Measurements from ENCODE around the gene ST6GALNAC1. TPM values are rescaled to one million over a fixed set of nuclear protein-coding genes. Genes with fewer than 3 reads are reported as not detected.

The ST6GALNAC1 gene
- total and polyA plus RNA-seq, 10 of the 15 experiments (the other 5 are each of a cell fraction or from before 2014, with no cell fraction given) = 0.08 TPM; not detected in 9

GRCh38 chr17:76640550-76641380, 2.8 kb downstream of the ST6GALNAC1 start (continued):
- TF ChIP-seq NR2C1 (IDR thresholded peaks at IDR 0.05) = no peak
- TF ChIP-seq ZNF384 (IDR thresholded peaks at IDR 0.05; ENCODE audit: borderline replicate concordance, low read depth, low read length) = no peak
- TF ChIP-seq YY1 (IDR thresholded peaks at IDR 0.05; ENCODE audit: low read depth, low read length) = no peak
- no peak for TF ChIP-seq KAT2A (conservative IDR thresholded peaks at IDR 0.05; ENCODE audit: control insufficient read depth, low read depth, low read length)
- no peak for TF ChIP-seq TCF7 (IDR thresholded peaks at IDR 0.05; ENCODE audit: borderline replicate concordance)
- no peak for TF ChIP-seq SMC3 (IDR thresholded peaks at IDR 0.05; ENCODE audit: borderline replicate concordance, low read length)
- no peak for TF ChIP-seq SREBF1 (IDR thresholded peaks at IDR 0.05; ENCODE audit: low read length)
- TF ChIP-seq CREB1 (IDR thresholded peaks at IDR 0.05; ENCODE audit: low read depth) = no peak
- no peak for TF ChIP-seq TARDBP (IDR thresholded peaks at IDR 0.05; ENCODE audit: borderline replicate concordance)
- TF ChIP-seq CBX5 (IDR thresholded peaks at IDR 0.05; ENCODE audit: low read depth) = no peak

DNA sequence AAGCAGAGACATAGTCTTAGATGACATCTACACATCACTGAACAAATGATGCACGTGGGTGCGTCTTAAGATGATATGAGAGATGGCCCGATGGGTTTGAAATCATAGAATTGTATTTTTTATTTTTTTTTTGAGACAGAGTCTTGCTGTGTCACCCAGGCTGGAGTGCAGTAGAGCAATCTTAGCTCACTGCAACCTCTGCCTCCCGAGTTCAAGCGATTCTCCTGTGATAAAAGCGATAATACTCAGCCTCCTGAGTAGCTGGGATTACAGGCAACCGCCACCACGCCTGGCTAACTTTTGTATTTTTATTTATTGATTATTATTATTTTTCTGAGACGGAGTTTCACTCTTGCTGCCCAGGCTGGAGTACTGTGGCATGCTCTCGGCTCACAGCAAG, 5.3 kb downstream of the ST6GALNAC1 start:
- intact Hi-C loops (cut with micrococcal nuclease; ENCODE audit: unreplicated experiment) = no loop called here
- Histone ChIP-seq H4K20me1 (ENCODE audit: control insufficient read depth, insufficient read depth) (no peaks in the 10 kb centered on the region), H3K27ac (ENCODE audit: control insufficient read depth, insufficient read depth) (no peak overlapping the region), H3K36me3 (ENCODE audit: control insufficient read depth in 2 of 2, insufficient read depth in 2 of 2, low read length in 1 of 2) (no peaks in the 10 kb centered on the region), H3K9ac (ENCODE audit: control insufficient read depth, insufficient read depth, low read length) (no peak overlapping the region), H3K9me3 (replicated peaks; ENCODE audit: control insufficient read depth, insufficient read depth, low read length) (no peaks in the 10 kb centered on the region), H2AFZ (ENCODE audit: control insufficient read depth, low read depth, low read length) (no peak overlapping the region), H3K79me2 (ENCODE audit: control insufficient read depth, insufficient read depth, low read length) (no peaks in the 10 kb centered on the region), H3K4me3 (no peak overlapping the region), H3K27me3 (replicated peaks in 1 of 2; ENCODE audit: control insufficient read depth in 2 of 2, insufficient read depth in 2 of 2, low read length in 1 of 2) (peaks cover 0 to 3% of the 10 kb centered on the region in 2 experiments; a peak in 1 of 4 replicates), H3K4me1 (ENCODE audit: control insufficient read depth, insufficient read depth, low read length) (no peaks in the 10 kb centered on the region), H3K4me2 (ENCODE audit: control insufficient read depth, insufficient read depth) (no peak overlapping the region)
- in situ Hi-C loops (cut with MboI) = no loop called here
- WGBS (ENCODE audit: insufficient coverage, insufficient replicate concordance, low lambda C conversion rate, missing lambda C conversion rate) = 49% methylated on average over 10 of the region's 10 CpGs
- no TSS peak for BruUV-seq (replicated peaks)
- ChIA-PET POLR2A (no interaction called here), RAD21 (ENCODE audit: unreplicated experiment) (no interaction called here), CTCF (interaction anchor here (1.0 to 2.4 kb wide), 2 partner anchors 9 to 14 kb away, joined by 3 to 7 read pairs; no protein-coding TSS in a partner anchor), SMC1A (ENCODE audit: uncharacterized antibody, unreplicated experiment) (interaction anchor here (1.4 kb wide), 1 partner anchor 14 kb away, joined by 4 read pairs; no protein-coding TSS in a partner anchor)
- ATAC-seq (no peak), FAIRE-seq (no peak), DNase-seq (ENCODE audit: low read depth, low spot score) (no peak)
- TF ChIP-seq MYB (IDR thresholded peaks at IDR 0.05; ENCODE audit: borderline replicate concordance, low read depth, low read length) (no peak), ZNF622 (IDR thresholded peaks at IDR 0.05) (no peak), PAX8 (IDR thresholded peaks at IDR 0.05) (no peak), MEF2B (IDR thresholded peaks at IDR 0.05; ENCODE audit: partially characterized antibody, poor library complexity, severe bottlenecking) (no peak), SREBF1 (IDR thresholded peaks at IDR 0.05; ENCODE audit: low read length) (no peak), POU2F2 (IDR thresholded peaks at IDR 0.05; ENCODE audit: borderline replicate concordance, low read depth, low read length) (no peak), SIN3A (IDR thresholded peaks at IDR 0.05; ENCODE audit: low read depth, low read length) (no peak), BACH1 (IDR thresholded peaks at IDR 0.05; ENCODE audit: borderline replicate concordance) (no peak)
- TF ChIP-seq, protein P1, sequence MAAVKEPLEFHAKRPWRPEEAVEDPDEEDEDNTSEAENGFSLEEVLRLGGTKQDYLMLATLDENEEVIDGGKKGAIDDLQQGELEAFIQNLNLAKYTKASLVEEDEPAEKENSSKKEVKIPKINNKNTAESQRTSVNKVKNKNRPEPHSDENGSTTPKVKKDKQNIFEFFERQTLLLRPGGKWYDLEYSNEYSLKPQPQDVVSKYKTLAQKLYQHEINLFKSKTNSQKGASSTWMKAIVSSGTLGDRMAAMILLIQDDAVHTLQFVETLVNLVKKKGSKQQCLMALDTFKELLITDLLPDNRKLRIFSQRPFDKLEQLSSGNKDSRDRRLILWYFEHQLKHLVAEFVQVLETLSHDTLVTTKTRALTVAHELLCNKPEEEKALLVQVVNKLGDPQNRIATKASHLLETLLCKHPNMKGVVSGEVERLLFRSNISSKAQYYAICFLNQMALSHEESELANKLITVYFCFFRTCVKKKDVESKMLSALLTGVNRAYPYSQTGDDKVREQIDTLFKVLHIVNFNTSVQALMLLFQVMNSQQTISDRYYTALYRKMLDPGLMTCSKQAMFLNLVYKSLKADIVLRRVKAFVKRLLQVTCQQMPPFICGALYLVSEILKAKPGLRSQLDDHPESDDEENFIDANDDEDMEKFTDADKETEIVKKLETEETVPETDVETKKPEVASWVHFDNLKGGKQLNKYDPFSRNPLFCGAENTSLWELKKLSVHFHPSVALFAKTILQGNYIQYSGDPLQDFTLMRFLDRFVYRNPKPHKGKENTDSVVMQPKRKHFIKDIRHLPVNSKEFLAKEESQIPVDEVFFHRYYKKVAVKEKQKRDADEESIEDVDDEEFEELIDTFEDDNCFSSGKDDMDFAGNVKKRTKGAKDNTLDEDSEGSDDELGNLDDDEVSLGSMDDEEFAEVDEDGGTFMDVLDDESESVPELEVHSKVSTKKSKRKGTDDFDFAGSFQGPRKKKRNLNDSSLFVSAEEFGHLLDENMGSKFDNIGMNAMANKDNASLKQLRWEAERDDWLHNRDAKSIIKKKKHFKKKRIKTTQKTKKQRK (IDR thresholded peaks at IDR 0.05; ENCODE audit: low read depth, low read length) = no peak
